ENCODE data around the gene LRRFIP1.
A peak's percentile ranks its signal among the peaks of the same experiment; 100 is the strongest.

LRRFIP1 gene

DNA sequence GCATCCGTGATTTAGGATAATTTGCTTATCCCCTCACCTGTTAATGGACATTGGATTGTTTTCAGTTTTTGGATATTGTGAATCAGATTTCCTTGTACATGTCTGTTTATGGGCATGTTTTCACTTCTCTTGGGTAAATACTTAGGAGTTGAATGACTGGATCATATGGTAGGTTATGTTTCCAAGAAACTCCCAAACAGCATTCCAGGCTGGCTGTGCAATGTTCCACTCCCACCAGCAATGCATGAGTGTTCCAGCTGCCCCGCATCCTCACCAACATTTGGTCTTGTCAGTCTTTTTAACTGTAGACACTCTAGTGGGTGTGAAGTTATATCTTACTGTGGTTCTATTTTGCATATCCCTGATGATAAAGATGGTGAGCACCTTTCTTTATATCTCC, 8.9 kb upstream of the LRRFIP1 start:
- DNase-seq (ENCODE audit: low read depth), result peak; percentile 69

DNA sequence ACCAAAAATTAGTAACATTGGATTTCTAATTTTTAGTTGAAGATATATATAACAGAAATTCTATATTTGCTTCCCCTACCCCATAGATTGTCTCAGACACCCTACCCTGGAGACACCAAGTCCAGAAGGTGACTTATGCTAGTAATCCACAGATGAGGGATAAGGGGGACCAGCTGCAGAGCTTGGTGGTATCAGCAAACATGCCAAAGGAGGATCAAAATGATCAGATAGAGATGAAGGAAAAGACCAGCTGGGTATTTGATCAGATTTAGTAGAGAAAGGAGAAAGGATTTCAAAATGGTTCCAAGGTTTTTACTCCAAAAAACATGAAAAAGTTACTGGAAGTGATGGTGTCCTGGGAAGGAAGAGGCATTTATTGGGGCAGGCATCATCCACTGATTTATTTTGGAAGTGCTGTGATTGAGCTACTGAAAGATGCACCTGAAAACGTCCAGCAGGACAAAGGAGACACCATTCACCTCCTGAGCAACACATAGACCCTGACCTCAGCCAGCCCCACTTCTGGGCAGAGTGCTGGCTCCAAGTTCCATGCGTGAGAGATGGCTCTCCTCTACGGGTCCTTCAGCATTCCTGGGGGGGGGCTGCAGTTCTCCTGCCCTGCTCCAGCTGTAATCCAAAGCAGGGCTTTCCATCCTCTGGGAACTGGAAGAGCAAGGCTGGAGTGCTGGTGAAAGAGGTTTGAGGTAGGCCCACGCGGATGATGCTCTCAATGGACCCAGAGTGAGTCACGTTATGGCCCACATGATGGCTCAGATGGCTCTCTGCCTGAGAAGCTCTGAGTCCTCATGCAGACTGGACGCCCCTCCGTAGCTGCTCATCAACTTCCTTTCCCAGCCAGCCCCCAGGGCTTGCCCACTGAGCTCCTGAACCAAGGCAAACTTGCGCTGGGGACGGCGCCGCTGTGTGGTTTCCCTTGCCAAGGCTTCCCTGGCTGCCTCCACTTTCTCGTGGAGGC, 3.7 kb upstream of the LRRFIP1 start:
- DNase-seq (ENCODE audit: low read depth), result no peak

DNA sequence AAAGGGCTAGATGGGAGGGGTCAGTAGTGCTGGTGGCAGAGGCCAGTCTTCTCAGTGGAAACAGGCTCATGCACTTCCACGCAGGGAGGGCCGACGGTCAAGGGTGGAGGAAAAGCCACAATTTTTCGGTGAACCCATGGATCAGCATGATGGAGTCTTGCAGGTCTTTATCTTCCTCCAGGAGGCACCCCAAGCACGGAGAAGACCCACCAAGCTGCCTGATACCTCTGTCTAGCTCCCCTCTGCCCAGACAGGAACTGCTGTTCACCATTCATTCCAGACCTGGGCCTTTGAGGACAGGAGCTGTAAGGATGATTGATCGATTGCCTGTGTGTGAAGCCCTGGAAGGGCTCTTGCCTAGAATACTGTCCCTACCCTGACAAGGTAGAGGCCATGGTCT, 2.8 kb upstream of the LRRFIP1 start:
- no peak for DNase-seq (ENCODE audit: low read depth)

DNA sequence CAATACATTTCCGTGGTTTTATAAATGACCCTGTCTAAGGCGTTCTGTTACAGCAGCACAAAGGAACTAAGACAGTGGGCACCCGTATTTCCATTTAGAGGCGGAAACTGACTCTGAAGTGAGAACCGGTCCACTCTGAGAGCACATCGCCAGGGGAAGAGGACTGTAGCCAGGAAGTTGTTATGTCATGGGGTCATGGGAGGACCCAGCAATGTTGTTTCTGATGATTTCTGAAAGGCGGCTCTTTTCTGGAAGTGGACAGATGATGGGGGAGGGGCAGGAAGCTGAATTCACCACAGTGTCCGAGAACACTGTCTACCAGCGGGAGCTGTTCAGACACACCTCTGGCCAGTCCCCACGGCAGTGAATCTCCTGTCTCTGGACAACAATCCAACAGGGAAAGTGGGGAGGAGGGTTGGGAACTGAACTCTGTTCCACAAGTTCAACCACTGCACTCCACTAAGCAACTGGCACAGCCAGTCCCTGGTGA, 2.1 kb upstream of the LRRFIP1 start:
- DNase-seq (ENCODE audit: low read depth), result no peak

DNA sequence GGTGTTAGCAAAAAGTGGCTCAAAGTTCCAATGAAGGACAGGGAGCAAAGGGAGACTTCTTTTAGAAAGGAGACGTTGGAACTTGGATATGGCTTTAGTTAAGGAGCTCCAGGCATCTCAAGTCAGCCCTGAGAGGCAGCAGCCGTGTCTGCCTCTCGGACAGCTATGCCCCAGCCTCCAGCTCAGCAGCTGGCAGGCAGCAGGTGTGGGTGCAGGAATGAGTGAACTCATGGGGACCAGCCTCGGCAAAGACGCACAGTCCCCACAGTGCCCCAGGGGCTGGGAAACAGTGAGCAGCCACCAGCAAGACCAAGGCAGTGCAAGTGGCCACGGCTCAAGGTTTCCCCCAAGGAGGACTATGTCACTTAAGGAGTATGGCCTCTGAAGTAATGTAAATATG, 1.6 kb upstream of the LRRFIP1 start:
- DNase-seq (ENCODE audit: low read depth), result no peak

DNA sequence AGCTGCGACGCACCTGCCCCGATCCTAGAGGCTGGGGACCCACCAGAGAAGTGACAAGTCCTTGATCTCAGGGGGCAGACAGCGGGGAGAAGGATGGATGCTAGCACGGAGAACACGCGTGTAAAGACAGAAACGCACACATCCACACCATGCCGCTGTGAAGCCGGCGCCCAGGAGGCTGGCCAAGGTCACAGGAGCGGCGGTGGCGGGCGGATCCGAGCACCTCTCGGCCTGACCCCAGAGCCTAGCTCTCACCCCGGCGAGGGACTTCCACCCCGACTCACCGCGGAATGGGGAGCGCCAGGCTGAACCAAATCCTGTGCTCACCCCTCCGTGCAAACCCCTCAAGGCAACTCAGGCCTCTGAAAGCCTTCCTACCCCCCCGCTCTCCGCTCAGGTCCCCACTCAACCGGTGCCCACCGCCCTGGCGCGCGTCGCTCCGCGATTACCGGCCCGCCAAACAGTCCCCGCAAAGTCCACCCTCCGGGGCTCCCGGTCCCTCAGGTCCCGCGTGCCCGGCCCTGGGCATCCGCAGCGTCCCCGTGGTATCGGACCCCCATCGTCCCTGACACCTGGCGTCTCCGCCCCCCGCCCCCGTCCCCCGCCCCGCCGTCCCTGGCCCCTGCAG, 460 bp upstream of the LRRFIP1 start:
- no peak for DNase-seq (ENCODE audit: low read depth)

DNA sequence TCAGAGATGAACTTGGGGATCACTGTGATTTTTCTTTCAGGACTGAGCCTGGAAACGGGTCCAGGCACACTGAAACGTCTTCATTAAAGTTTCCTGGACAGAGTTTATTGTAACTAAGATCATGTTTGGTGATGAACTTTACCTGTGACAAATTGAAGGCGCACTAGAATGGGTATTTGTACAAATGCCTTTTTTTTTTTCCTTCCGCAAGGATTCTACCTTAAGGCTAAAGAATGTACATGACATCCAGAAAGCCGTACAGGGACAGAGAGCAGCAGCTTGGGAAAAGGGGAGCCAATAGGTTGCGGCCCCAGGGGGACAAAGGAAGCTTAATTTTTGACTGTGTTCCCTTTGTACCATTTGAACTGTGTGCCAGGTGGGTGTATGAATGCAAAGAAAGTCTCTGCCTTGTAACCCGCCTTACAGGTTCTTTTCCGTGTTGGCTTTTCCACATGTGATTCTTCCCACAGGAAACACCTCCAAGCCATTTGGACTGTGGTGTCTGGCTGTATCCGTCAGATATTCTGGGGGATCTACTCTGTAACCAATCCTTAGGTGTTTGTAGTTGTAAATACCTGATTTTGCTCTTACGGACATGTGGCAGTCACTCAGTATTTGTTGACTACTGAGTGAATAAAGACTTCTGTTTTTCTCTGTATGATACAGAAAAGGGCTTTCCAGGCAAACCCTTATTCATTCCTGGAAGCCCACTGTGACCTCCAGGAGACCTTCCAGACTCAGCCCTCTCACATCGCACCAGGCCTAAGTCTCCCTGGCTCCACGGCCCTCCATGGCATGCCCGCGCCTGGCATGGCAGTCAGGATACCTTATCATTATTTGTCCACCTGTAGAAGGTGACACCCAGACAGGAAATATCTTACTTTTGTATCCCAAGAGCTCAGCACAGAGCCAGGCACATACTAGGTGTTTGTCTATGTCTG, 1.1 kb downstream of the LRRFIP1 start:
- DNase-seq (ENCODE audit: low read depth), result no peak

DNA sequence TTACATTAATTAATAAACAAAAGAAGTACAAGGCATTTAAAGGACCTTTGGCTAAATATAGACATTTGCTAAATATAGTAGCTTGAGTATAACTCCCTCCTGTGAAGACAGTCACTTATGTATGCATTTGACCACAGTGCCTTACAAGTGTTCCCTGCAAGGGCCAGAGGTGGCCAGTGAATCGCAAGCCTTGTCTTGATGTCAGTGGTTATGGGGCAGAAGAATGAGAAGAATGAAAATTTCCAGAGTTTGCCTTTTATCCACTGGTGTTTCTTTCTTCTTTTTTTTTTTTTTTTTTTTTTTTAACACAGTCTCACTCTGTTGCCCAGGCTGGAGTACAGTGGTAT, 1.8 kb downstream of the LRRFIP1 start:
- no peak for DNase-seq (ENCODE audit: low read depth)

DNA sequence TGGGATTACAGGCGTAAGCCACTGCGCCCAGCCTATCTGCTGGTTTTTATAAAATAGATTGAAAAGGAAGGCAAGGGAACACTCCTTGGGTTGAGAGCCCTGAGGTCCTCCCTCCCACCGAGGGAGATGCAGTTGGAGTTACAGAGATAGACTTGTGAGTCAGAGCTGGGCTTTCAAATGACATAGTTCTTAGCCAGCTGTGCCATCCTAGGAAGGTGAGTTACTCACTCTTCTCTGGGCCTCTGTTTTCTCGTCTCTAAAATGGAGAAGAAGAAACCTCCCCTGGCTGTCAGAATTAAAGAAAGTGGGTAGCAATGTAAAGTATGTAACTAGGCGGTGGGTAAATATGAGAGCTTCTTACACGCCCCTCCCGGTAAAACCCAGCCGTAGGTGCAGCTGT, 2.4 kb downstream of the LRRFIP1 start:
- DNase-seq (ENCODE audit: low read depth), result no peak

DNA sequence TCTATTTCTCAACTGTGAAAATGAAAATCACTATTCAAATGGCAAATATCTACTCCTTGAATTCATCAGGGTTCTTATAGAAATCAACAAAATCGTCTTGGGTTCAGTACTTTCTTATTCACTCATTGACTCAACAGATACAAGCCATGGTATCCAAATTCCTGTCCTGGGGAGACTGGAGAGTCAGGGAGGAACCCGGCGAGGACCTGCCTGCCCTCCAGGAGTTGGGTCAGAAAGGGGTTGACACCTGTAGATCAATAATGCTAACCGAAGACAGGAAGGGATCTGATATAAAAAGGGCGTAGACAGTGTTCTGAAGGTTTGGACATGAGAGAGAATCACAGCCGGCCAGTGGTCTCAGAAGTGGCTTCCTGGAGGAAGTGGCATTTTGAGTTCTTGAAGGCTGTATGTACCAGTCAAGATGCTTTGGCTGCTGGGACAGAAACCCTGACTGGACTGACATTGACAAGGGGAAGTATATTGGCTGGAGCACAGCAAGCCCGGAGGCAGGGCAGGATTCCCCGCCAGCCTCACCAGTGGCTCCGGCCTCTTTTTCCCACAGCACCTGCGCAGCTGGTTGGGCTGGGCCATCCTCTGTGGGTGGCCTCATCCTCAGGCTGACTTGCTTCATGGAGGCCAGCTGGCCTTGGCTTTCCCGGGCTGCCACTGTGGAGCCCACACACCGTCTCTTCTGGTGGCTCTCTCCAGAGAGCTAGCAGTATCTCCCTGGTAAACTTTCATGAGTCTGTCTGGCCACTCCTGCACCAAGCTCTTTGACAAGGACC, 3.0 kb downstream of the LRRFIP1 start:
- DNase-seq (ENCODE audit: low read depth), result no peak

DNA sequence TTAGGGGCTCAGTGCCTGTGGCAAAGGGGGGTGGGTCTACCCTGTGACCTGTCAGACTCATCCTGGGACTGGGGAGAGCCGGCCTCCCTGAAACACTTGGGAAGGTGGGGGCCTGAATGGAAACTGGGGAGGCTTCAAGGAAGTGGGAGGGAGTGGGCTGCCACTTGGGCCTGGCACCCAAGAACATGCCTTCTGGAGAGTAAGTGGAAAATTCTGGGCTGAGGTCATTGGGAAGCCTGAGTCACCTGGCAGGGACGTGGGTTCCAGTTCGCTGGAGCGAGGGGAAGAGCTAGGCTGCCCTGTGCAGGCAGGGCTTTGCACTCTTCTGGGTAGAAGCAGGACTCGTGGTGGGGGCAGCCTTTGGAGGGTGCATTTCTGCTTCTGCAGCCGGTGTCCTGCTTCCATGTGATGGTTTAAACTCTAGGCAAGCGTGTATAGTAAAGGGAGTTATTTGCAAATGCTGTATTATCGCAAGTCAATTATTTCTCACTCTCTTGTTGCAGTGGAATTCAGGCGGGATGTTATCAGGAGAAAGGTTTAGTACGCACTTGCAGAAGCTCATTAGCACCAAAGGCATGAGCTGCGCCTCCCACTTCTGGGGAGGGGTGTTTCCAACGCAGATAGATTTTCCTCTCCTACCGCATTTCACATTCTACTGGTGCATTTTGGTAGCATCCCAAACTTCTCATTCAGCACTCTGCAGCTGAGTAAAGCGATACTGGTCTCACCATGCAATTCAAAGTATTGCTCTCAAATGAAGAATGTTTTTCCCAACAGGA, 3.8 kb downstream of the LRRFIP1 start:
- no peak for DNase-seq (ENCODE audit: low read depth)

DNA sequence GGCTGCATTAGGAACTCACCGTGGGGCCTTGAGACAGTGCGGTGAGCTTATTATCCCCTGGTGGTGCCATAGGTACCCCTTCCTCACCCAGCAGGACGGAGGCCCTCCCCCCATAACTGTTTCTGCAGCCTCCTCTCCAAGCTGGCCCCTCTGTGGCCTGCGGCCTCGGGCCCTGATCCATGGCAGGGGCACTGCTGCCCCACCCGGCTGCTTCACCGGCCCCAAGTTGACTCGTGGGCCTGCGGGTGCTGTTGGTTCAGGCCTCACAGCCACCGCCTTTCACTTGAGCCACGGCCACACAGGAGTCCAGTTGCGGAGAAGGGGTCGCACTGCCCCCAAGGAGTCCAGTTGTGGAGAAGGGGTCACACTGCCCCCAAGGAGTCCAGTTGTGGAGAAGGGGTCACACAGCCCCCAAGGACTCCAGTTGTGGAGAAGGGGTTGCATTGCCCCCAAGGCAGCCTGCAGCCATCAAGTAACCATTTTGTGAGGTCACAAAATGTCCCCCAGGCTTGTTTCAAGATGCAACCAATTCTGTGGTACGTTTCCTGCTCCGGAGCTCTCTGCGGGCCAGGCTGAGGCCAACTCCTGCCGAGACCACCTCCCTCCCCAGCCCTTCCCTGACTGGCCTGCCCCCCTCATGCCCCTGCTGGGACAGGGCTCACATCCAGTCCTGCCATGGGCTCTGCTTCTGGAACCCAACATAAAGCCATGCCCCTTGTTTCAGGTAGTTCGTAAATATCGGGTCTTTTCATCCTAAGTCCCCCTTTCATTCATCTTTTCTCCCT, 4.6 kb downstream of the LRRFIP1 start:
- DNase-seq (ENCODE audit: low read depth), result no peak

DNA sequence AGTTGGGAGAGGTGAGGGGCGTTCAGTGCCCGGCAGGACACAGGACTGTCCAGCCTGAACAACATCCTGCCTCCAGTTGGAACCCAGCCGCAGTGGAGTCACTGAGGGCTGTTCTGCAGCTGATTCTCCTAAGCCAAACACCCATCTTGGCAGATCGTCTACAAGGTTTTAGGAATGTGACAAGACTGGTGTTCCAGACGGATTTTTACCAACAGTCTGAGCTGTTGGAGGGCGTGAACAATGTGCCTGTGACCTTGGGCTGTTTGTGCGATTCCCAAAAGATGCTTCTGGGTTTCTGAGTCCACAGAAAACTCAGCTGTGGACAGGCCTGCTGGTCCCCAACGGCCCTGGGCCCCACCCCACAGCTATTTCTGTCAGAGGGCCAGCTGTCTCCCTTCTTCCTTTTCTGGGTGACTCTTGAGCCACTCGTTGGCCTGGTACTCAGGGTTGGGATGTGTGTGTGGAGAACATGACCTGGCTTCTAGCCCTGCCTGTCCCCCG, 5.7 kb downstream of the LRRFIP1 start:
- DNase-seq (ENCODE audit: low read depth), result no peak

DNA sequence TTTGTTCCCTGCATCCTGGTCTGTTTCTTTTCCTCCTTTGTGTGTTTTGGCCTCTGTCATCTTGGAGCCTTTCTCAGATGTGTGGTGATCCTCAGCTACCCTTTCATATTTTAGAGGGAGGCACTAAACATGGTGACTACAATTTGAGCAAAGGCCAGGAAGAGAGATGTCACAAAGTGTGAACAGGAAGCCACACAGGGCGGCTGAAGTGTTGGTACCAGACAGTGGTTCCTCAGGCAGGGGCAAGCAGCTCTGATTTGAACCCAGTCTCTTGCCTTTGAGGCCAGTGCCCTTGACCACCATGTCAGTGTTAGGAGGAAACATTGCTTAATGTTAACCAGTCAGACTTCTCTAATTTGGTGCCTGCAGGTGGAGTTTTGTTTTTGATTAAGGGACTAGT, 9.2 kb downstream of the LRRFIP1 start:
- no peak for DNase-seq (ENCODE audit: low read depth)

DNA sequence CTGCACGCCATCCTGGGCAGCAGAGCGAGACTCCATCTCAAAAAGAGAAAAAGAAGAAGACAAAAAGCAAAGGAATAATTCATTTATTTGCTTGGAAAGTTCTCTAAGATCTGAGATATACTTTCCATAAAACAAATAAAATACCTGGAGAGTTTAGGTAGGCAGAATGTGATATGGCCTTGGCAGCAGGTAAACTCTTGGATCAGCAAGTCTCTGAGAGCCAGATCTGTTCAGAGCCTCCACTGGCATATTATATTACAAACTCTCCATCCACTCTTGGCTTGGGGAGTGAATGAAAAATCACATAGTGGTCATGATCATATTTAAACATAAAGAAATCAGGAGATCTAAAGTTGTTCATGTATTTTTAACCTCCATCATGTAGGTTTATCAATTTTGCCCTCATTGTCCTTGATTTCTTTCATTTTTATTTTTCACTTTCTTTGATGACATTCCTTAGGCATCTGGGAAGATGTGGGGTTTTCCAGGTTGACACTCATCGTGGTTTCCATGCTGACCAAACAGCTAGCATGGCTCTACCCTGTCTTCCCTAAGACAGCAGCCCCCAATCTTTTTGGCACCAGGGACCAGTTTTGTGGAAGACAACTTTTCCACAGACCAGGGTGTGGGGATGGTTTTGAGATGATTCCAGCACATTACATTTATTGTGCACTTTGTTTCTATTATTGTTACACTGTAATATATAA, 10.2 kb downstream of the LRRFIP1 start:
- DNase-seq (ENCODE audit: low read depth), result no peak

DNA sequence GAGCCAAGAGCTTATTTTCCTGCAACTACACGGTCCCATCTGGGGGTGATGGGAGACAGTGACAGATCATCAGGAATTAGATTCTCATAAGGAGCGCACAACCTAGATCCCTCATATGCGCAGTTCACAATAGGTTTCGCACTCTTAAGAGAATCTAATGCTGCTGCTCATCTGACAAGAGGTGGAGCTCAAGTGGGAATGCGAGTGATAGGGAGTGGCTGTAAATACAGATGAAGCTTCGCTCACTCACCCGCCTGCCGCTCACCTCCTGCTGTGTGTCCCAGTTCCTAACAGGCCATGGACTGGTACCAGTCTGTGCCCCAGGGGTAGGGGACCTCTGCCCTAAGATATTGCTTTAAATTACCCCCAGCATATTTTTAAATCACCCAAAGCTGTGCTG, 10.8 kb downstream of the LRRFIP1 start:
- DNase-seq (ENCODE audit: low read depth), result no peak

DNA sequence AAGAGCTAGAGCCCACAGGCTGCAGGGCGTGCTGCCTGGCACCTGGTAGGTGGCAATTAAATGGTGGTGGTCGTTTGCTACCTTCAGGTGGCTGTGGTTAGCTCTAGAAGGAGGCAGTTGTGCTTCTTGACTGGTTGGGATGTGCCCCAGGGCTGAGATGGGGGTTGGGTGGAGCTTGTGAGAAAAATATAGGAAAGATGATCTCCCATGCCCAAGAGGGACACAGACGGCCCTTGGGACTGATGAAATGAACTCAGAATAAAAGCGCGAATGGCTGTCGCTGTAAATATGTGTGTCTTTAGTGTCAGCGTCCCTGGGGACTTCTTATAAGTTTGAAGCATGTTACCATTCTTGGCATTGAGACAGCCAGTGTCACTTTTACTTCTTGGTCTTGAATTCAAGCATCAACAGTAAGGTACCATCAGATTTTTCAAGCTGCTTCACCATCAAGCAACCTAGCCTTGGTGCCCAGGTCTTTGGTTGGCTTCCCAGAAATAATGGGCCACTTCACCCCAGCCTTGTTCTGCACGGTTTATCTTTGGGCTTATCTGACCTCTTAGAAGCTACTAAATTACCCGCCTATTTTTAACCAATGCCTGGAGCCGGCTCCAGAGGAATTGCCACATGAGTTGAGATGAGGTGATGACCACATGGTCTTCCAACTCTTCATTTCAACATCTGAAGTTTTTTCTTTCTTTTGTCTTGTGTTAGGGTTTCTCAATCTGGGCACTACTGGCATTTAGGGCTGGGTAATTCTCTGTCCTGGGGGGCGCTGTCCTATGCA, 11.9 kb downstream of the LRRFIP1 start:
- DNase-seq (ENCODE audit: low read depth), result no peak

DNA sequence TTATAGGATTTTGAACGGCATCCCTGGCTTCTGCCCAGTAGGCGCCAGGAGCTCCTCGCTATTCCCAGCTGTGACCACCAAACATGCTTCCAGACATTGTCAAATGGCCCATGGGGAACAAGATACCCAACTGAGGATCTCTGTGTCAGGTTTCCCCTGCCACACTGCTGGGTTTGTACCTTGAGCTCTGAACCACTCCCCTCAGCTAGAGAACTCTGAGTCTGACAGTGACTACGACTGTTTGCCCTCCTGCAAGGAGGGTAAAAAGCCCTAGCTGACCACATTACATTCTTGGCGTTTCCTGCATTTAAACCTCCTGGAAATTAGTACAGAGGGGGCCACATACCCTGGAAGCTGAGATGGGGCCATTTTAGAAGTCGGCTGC, 12.4 kb downstream of the LRRFIP1 start:
- no peak for DNase-seq (ENCODE audit: low read depth)
